Pancreas (tissue), 10 donors: ENCODE measurements around the gene APC2. TPM values are rescaled to one million over a fixed set of nuclear protein-coding genes. Genes with fewer than 3 reads are reported as not detected.

Source experiments
- ATAC-seq, 4 donors: fragments of 200-7000 bp; cut with Tn5 transposase; one replicate each; pipeline versions ENCODE4 v1.8.0 to v1.9.1; 2020; ENCODE audit warnings: mild to moderate bottlenecking in 4 of 4, moderate library complexity in 4 of 4
- DNase-seq, 6 donors: peaks; one replicate each; pipeline ENCODE4 v3.0.0-alpha.2; 2020
- FAIRE-seq: peaks from 2 replicates; lab custom pipeline; 2012; peaks lifted over from hg19 to GRCh38; lab: Jason Lieb, UNC
- H3K27ac ChIP-seq, 4 donors: fragments of 200-600 bp; sonication (generic); 1 replicate in 3 of 4; 2 replicates in 1 of 4; pipeline versions ENCODE4 v1.5.0 to v1.8.0; 2020
- H3K27me3 ChIP-seq, 4 donors: fragments of 200-600 bp; one replicate each; pipeline ENCODE4 v1.8.0; 2021
- H3K36me3 ChIP-seq, 3 donors: fragments of 200-600 bp; sonication (generic) in 1 of 3; one replicate each; pipeline versions ENCODE4 v1.5.0 to v1.8.0; 2020 to 2021
- H3K4me1 ChIP-seq, 3 donors: fragments of 200-600 bp; one replicate each; pipeline ENCODE4 v1.8.0; 2021
- H3K4me3 ChIP-seq, 4 donors: fragments of 200-600 bp; sonication (generic) in 2 of 4; one replicate each; pipeline versions ENCODE4 v1.5.0 to v1.8.0; 2020 to 2021
- H3K9me3 ChIP-seq, 4 donors: fragments of 200-600 bp; one replicate each; pipeline ENCODE4 v1.8.0; 2021
- WGBS, 2 donors: extraction: QIAGEN DNeasy Blood & Tissue Kit; methylation state at CpG; one replicate each; pipeline ENCODE4 v1.1.7; 2013; 5-methylcytosine and 5-hydroxymethylcytosine counted together
- intact Hi-C, 3 donors: fragments of 100-400 bp; cut with DNase I; formaldehyde crosslinking; loops; one replicate each; pipeline versions ENCODE4 v1.11.1 to v1.14.2; 2022
- polyA plus RNA-seq, 2 donors: library from polyadenylated mRNA; stranded (reverse); fragments of 200-250 nt; gene quantifications; one replicate each; pipeline ENCODE4 v1.2.3, GENCODE V29; 2013
- total RNA-seq, 6 donors: library from RNA; stranded (reverse); fragmentation: NEBNext Ultra II Directional in 4 of 6; extraction: Animal tissue kit (Norgen Biotek cat#: 25700) in 4 of 6; gene quantifications; one replicate each; pipeline versions ENCODE4 v1.2.1 to v1.2.4, GENCODE V29; 2021 to 2023
- TF ChIP-seq, protein P1 (sequence below), 4 donors: fragments of 200-600 bp; sonication (generic) in 3 of 4; IDR thresholded peaks; one replicate each; pipeline versions ENCODE4 v1.5.0 to v1.8.0; 2021; ENCODE audit warnings: antibody characterized with exemption in 4 of 4
- donor health status: healthy with polysubstance abuse.
- donor health status: DM: no; HTN: no; CAD: no; lungs with moderate emphysema.
- donor health status: DM: no; HTN: no; CAD: no.
- donor health status: control.
- donor health status: control.
- donor health status: Bipolar disorder and iron deficiency.
- donor health status: DM: yes; HTN: yes; CAD: no.
- donor health status: DM: no; HTN: no; CAD: no.
- donor health status: DM: no; HTN: no; CAD: no.
- donor health status: DM: yes; HTN: yes; CAD: no.

APC2 gene
- total and polyA plus RNA-seq, 8 donors, result 0.04 to 0.27 (median 0.06) TPM; not detected in 1

DNA sequence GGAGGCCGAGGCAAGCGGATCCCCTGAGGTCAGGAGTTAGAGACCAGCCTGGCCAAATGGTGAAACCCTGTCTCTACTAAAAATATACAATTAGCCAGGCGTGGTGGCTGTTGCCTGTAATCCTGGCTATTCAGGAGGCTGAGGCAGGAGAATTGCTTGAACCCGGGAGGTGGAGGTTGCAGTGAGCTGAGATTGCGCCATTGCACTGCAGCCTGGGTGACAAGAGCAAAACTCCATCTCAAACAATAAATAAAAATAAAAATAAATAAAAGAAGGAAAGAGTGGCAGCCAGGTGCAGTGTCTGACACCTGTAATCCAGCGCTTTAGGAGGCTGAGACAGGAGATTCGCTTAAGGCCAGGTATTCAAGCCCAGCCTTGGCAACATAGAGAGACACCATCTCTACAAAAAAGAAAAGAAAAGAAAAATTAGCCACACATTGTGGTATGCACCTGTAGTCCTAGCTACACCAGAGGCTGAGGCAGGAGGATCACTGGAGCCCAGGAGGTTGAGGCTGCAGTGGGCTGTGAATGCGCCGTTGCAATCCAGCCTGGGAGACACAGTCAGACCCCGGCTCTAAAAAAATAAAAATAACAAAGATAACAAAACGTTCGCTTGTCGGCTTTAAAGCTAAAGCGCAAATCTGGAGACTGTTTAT lies 52.6 kb downstream of the APC2 start:
- WGBS, 2 donors, result 73 to 78% methylated on average over 14 of the region's 14 CpGs
- FAIRE-seq, result no peak

DNA sequence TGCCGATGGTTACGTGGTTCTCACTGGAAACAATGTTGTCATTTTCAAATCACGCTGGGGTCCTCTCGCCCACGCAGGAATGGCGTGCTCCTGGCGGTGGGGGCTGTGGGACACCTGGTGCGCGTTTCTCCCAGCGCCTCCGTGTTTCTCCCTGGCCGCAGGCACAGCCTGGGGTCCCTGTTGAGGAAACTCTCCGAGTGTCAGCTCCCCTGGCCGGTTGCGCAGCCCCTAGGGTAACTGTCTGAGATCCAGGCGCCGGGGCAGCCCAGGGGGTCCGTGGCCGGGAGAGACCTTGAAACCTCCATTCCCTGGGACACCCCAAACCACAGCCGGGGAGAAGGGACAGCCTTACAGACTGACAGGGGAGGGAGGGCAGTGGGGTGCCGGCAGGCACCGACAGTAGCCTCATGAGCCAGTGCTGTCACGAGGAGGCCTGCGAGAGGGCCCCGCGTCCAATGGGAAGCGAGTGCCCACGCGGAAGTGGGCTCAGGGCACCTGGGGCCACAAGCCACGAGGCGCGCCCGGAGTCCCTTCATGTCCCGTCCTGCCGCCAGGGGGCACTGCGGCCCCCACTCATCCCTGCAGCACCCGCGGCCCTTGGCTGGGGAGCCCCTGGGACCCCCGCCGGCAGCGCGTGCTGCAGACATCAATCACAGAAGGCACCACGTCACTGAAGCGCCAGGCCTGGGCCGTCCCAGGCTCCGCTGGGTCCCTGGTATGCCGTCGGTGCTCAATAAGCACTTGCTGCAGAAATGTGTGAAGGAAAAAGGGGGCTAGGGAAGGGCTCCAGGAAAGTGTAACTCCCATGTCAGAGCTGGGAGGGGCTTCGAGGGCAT lies 53.4 kb downstream of the APC2 start:
- WGBS, 2 donors, result 19 to 23% methylated on average over 42 to 49 of the region's 49 CpGs
- no peaks in the 10 kb centered on the region for H3K27me3 ChIP-seq
- FAIRE-seq (no peak), DNase-seq (peak in 5 of 6 donors; percentile 24 to 84 (median 65)), ATAC-seq (peak in 3 of 4 donors; percentile 9 to 14 (median 11))
- TF ChIP-seq, protein P1, sequence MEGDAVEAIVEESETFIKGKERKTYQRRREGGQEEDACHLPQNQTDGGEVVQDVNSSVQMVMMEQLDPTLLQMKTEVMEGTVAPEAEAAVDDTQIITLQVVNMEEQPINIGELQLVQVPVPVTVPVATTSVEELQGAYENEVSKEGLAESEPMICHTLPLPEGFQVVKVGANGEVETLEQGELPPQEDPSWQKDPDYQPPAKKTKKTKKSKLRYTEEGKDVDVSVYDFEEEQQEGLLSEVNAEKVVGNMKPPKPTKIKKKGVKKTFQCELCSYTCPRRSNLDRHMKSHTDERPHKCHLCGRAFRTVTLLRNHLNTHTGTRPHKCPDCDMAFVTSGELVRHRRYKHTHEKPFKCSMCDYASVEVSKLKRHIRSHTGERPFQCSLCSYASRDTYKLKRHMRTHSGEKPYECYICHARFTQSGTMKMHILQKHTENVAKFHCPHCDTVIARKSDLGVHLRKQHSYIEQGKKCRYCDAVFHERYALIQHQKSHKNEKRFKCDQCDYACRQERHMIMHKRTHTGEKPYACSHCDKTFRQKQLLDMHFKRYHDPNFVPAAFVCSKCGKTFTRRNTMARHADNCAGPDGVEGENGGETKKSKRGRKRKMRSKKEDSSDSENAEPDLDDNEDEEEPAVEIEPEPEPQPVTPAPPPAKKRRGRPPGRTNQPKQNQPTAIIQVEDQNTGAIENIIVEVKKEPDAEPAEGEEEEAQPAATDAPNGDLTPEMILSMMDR (IDR thresholded peaks at IDR 0.05), result peak; percentile 76 to 82 (median 78)
- no peak overlapping the region for H3K27ac ChIP-seq
- H3K36me3 ChIP-seq, result no peaks in the 10 kb centered on the region
- intact Hi-C loops, result no loop called here
- H3K9me3 ChIP-seq, result no peaks in the 10 kb centered on the region
- H3K4me1 ChIP-seq, result peaks cover 0 to 11% (median 0%) of the 10 kb centered on the region in 3 donors
- no peak overlapping the region for H3K4me3 ChIP-seq

More for the DNA sequence above, 52.6 kb downstream of the APC2 start:
- intact Hi-C loops, result no loop called here
- DNase-seq (no peak), ATAC-seq (no peak)
- TF ChIP-seq, protein P1 (IDR thresholded peaks at IDR 0.05), result no peak
- H3K36me3 ChIP-seq, result no peaks in the 10 kb centered on the region
- no peaks in the 10 kb centered on the region for H3K27me3 ChIP-seq
- H3K4me3 ChIP-seq, result no peak overlapping the region
- peaks cover 0 to 11% (median 0%) of the 10 kb centered on the region in 3 donors for H3K4me1 ChIP-seq
- no peaks in the 10 kb centered on the region for H3K9me3 ChIP-seq
- no peak overlapping the region for H3K27ac ChIP-seq

- Histone ChIP-seq H3K9me3 (no peaks in the 10 kb centered on the region), H3K4me3 (no peak overlapping the region), H3K27me3 (no peaks in the 10 kb centered on the region), H3K4me1 (peaks cover 0 to 11% (median 0%) of the 10 kb centered on the region in 3 donors), H3K27ac (no peak overlapping the region), H3K36me3 (no peaks in the 10 kb centered on the region)
- DNase-seq (peak in 1 of 6 donors; percentile 59), ATAC-seq (no peak), FAIRE-seq (no peak)
- intact Hi-C loops, result no loop called here
- TF ChIP-seq, protein P1 (IDR thresholded peaks at IDR 0.05), result no peak
- WGBS, 2 donors, result 40 to 43% methylated on average over 20 to 23 of the region's 23 CpGs
Measured at GRCh38 chr19:1503925-1504773, 54.2 kb downstream of the APC2 start.

- Histone ChIP-seq H3K27ac (no peak overlapping the region), H3K9me3 (no peaks in the 10 kb centered on the region), H3K27me3 (no peaks in the 10 kb centered on the region), H3K4me3 (no peak overlapping the region), H3K4me1 (peaks cover 0 to 11% (median 0%) of the 10 kb centered on the region in 3 donors), H3K36me3 (no peaks in the 10 kb centered on the region)
- intact Hi-C loops, result no loop called here
- WGBS, 2 donors, result 62 to 75% methylated on average over 8 of the region's 8 CpGs
- DNase-seq (no peak), FAIRE-seq (no peak), ATAC-seq (no peak)
- TF ChIP-seq, protein P1 (IDR thresholded peaks at IDR 0.05), result no peak
Measured at GRCh38 chr19:1505012-1505411, 55.1 kb downstream of the APC2 start.
